AG20443 (cell line): ENCODE measurements around the gene PKIB.

Experiments
- DNase-seq: peaks from one replicate; pipeline ENCODE4 v3.0.0; 2012; ENCODE audit warnings: low spot score, mixed read lengths

The PKIB gene

DNA sequence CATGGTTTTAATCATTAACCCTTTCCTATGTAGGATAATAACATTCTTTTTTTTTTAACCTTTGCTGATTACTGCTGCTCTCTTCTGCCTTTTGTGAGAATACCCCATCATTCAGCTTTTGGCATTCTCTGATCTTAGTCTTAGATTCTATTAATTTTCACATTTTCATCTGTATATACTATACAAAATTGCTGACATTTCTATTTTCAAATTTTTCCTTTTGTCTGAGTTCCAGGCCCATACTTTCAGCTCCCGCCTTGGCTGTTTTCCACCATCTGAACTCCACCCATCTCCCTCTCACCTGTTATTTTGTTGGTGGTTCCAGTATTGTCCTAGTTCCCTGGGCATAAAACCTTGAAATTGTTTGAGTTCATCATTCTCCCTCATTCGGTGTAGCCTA, 59.2 kb downstream of the PKIB start:
- no peak for DNase-seq

DNA sequence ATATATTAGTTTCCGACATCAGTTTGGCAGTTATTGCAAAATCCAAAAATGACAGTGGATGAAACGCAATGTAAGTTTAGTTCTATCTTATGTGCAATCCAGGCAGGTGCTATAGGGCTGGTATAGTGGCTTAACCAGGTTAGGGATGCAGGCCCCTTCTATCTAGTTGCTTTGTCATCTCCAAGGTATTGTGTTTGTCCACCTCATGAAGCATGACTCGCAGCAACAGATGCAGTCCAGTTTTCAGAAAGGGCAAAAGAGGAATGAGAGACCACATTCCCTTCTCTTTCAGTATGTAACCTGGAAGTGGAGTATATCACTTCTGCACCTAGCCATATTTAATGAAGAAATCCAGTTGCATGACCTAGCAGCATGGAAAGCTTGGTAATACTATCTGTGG, 59.7 kb downstream of the PKIB start:
- DNase-seq = no peak

DNA sequence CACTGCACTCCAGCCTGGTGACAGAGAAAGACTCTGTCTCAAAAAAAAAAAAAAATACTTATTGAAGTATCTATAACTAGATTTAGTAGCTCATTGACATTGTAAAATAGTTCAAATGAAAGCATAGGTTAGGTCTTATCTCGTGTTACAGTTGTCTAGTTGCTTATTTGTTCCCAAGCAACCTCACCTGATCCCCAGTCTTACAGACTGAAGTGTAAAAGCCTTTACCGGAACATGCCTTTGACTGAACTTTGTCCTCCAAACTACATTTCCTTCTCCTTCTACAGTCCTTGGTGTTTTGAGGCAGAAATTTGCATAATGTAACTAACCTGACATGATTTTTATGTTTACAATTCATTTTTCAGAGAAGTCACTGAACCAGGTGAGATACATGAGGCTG, 61.0 kb downstream of the PKIB start:
- no peak for DNase-seq

DNA sequence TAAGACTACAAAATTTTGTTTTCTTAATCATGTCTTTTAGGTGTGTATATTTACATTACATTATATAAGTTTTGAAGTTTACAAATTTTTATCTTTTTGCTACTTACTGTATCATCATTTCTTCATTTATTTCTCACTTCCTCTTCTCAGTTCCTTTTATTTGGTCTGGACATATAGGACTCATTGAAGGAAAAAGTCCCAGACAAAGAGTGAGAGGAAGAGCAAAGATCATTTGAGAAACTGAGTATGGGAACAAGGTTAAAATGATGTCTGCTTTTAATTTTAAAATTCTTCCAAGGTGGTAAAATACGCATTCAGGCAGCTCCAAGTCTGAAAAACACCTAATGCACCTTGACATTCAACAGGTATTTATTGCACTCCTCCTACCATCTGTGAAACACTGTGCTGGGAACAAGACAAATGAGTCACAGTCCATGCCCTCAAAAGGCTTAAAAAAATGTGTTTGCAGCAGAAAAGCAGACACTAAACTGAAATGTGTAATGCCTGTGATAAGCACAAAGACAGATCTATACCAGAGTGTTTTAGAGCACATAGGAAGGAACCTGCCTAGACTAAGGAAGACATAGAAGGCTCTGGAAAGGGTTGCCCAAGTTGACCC, 63.2 kb downstream of the PKIB start:
- DNase-seq = no peak

DNA sequence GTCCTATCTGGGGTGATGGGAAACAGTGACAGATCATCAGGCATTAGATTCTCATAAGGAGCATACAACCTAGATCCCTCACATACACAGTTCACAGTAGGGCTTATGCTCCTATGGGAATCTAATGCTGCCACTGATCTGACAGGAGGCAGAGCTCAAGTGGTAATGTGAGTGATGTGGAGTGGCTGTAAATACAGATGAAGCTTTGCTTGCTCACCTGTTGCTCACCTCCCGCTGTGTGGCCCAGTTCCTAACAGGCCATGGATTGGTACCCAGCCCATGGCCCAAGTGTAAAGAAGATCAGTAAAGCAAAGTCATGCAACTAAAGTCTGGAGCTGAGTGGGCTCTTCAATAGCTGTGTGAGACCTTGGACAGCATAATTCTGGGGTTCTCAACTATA, 65.9 kb downstream of the PKIB start:
- DNase-seq = no peak

DNA sequence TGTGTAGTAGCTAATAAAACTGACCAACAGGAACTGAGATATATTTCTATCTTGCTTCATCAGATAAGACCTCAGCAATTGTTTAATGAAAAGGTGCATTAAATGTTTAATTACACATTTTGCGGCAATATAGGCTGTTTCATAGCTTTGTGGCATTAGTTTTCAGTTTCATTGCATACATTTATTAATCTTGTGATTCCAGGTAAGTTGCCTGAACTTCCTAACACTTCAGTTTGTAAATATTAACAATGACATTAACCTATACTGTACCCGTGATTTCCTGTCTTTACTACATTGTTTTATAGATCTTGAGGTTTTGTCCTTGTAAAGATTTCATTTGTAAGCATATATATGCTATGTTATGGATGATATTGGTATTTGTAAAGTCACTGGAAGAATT, 66.5 kb downstream of the PKIB start:
- DNase-seq = no peak

DNA sequence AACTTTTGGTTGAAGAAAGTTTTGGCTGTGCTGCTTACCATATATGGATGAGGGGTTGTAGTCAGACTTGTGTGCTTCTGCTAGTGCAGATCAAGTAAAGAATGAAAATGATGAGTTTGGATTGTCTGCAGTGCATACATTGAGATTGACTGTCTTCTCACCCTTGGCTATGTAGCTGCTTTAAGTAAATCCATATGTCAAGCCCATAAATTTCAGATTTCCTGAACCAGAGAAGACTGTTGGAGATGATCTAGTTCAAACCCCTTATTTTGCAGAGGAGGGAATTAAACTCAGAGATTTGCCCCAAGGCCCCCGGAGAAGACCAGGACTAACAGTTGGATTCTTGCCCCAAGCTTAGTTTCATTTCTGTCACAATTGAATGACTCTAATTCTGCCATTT, 67.2 kb downstream of the PKIB start:
- no peak for DNase-seq

DNA sequence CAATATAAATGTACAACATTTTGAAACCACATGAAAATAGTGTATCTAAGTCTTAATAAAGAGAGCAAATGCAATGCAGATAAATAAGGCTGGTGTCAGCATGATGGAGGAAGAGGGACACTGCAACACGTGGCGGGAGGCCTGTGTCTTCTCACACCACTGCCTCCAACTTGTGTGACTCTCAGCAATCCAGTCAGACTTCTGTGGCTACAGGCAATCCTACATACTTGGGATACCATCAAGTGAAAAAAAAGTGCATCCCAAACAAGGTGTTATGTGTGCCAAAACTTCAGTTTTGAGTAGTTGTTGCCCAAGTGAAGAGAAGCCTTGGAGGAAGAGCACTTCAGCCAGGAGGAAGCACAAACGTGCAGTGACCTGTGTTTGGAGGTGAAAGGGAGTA, 68.6 kb downstream of the PKIB start:
- DNase-seq = no peak

DNA sequence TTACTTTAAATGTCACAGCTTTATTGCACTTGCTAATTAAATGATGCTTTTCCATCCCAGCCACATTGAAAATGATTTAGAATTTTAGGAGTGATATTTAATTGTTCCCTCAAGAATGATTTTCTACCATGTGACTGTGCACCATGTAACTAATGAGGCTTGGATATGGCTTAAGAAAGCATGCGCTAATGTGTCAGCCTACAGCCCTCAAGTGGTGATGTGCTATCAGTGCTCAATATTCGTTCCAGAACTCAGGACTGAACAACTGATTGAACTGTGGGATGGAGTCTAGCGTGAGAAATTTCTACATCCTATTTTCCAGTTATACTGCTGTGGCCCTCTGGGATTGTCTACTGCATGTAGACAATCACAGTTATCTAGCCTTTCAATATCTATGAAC, 71.5 kb downstream of the PKIB start:
- no peak for DNase-seq

DNA sequence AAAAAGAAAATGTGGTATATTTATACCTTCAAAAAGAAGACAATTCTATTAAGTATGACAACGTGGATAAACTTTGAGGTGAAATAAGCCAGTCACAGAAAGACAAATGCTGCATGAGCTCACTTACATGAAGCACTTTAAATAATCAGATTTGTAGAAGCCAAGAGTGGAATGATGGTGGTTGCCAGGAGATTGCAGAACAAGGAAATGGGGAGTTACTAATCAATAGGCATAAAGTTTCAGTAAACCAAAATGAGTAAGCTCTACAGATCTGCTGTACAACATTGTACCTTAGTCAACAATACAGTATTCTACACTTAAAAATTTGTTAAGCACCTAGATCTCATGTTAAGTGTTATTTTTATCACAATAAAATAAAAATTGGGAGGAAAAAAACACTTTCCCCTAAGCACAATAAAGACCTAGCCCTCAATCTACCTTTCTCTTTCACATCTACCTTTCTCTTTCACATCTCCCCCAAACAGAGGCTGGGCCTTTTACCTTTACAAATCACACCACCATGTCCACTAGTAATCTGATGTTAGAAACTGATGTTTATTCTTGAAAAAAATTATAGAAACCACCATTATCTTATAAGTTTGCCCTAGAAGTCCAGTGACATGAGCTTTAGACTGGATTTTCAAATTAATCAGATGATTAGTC, 73.9 kb downstream of the PKIB start:
- DNase-seq = no peak

DNA sequence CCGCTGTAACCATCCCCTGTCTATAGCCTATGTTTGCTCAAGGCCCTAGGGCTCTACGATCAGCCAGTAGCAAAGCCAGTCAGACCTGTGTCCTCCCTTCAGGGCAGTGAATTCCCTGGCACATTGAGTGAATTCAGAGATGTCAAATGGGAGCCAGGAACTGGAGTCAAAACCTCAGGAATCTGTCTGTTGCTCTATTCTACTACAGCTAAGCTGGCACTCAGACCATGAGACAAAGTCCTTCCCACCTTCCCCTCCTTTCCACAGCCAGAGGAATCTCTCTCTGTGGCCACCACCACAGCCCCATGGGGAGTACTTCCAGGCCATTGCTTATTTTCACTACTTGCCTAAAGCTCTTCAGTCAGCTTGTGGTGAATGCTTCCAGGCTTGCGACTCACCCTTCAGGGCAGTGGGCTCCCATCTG, 82.0 kb downstream of the PKIB start:
- peak; percentile 20 for DNase-seq

DNA sequence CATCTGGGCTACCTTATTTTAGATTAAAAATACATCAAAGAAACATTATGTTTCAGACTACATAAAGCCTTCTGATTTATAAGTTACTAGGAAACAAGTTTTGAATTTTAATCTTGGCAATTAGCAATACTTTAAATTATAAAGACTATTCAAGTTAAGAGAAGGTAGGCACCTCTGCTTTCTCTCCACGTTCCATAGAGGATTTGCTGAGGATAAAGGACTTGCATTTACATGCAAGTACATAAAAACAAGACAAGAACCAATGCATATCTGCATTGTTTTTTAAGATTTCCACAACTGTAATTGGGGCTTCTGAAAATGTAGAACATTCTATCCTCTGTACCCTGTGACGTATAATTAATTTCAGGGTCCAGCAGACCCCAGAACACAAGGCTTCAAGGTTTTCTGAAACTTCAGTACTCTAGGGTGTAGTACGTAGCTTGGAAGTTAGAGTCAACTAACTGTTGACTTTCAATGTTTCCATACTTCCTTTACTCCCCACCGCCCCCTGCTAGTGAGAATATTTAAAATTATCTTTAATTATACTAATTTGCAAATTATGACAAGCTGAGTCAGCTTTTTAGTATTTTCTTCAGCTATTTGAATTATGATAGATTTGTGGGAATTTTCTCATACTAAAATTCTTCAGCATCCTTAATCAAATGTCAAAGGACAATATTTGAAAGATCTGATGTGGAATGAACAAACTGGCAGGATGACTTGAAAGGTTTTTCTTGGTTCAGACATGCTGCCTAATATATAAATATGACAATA, 82.8 kb downstream of the PKIB start:
- no peak for DNase-seq

DNA sequence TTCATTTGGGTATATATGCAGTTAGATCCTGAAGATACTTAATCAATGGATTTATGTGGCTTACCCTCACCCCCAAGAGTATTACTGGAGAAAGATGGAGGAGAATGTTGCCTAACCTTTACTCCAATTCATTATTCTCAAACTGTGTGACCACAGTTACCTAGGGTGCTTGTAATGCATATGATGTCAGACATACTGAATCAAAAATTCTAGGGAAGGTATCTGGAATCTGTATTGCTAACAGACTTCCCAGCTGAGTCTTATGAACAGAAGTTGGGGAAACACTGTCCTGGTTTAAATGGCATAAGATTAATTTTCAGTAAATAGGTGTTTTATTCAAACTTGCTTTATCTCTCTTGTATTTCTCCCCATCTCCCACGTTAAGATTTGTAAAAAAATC, 83.9 kb downstream of the PKIB start:
- DNase-seq = no peak

DNA sequence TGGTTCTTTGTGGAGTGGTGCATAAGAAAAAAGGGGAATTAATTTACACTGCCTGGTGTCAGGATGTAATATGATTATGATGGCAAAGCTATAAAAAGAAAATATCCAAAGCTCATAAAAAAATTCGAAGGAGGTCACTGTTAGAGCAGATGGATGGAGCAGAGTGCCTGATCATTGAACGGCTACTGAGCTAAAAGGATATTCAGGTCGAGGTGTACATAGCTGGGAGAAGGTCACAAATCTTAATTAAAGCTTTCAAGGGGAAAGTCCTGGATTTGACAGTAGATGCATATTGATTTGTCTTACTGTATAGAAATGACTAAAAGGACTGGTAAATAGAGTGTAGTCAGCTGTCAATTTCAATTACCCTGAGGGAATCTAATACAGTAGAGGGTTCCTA, 84.4 kb downstream of the PKIB start:
- no peak for DNase-seq

DNA sequence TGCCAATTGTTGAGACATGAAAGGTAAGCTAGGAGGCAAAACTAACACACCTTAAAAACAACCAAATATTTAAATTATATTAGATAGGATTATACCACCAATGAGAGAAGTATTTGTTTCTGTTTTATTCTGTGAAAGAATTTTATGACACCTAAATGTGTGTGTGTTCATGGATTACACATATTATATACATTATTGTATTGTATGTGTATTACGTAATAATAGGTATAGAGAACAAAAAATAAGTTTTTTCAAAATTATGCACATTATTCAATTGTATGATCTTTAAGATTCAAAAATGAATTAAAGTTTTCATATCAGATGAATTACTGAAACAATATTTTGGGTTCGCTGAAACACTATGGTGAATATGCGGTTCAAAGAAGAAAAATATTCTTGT, 85.0 kb downstream of the PKIB start:
- DNase-seq = no peak

DNA sequence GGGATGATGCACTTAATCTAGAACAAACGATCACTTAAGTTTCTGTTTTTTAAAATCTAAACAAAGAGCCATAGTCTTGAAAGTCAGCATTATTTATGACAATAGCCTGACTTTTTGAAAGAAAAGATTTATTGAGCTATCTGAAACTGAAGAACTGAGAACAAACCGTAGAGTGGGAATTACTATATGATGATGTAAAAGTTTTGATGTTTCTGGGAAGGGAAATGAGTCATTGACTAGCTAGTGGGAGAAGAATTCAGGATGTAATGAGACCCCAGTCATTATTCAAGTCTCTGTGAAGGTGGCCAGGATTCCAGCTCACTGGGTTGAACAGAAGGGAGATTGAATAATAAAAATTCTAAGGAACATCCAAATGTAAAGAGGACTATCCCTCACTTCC, 85.9 kb downstream of the PKIB start:
- no peak for DNase-seq

DNA sequence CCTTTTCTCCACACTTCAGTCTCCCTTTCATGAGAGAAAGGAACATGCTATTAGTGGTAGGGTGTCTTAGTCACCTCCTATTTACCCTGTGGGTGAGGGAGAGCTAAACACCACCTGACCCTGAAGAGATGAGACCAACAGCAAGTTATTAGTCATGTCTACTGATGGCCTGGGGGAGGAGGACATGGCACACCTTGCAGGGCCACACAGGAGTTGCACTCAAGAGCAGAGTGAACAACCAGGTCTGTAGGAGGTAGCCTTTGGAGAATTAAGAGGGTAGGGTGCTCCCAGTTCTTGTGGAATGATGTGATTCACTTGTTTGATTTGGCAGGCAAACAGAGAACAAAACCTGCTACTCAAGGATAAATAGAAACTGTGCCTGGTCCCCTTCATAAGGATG, 86.6 kb downstream of the PKIB start:
- no peak for DNase-seq

DNA sequence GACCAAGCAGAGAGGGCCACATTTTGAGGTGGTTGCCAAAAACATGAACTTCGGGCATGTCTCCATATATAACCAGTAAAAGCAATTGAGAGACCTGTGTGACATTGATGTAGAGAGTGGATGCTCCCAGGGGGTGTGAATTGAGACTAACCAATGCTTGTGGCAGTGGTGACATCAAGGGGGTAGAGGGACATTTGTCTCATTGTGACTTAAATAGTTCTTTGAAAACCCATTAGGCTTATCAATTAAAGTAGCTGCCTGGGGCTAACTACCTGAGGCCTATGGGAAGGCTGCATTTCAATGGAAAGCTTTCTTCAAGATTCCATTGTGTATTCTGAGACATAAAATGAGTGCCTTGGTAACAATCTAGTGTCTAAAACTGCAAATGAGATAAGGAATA, 87.3 kb downstream of the PKIB start:
- DNase-seq = no peak

DNA sequence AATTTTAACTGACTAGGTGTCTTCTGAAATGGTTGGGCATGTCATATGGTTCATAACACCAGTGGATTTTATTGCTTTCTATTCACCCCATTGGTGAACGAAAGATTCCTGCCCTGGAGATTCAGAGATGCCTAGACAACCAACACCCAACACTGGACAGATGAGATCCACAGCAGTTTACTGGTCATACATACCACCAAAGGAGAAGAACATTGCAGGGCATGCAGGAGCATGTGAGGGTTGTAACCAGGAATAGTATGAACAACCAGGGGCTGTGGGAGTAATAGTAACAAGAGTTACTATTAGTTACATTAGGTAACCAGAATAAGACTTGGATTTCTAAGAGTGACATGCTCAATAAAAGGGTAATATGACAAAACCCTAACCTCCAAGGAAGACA, 91.5 kb downstream of the PKIB start:
- no peak for DNase-seq

DNA sequence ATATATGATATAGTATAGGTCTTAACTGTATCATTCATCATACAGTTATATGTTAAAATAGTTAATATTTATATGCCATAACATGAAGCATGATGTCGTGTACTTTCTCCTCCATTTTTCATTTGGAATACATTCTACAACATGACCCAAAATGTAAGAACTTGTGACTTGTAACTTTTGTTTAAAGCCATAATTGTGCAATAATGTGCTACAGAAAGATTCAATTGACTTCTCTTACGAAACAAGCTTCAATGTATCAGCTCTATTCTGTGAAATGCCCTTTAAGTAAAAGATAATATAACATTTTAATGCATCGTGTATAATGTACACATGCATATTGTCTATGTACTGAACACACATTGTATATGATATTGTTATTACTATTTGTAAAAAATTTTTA, 92.6 kb downstream of the PKIB start:
- no peak for DNase-seq

DNA sequence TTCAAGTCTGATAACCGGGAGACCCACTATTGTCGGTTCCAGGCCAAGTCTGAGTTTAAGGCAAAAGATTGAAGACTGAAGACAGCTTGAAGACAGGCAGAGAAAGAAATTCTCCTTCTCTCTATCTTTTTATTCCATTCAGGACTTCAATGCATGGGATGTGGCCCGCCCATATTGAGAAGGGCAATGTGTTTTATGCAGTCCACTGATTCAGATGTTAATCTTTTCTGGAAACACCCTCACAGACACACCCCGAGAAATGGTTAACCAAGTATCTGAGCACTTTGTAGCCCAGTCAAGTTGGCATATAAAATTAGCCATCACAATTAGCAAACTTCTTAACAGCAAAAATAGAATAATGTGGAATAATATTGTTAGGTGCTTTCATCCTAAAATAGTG, 93.9 kb downstream of the PKIB start:
- DNase-seq = no peak

DNA sequence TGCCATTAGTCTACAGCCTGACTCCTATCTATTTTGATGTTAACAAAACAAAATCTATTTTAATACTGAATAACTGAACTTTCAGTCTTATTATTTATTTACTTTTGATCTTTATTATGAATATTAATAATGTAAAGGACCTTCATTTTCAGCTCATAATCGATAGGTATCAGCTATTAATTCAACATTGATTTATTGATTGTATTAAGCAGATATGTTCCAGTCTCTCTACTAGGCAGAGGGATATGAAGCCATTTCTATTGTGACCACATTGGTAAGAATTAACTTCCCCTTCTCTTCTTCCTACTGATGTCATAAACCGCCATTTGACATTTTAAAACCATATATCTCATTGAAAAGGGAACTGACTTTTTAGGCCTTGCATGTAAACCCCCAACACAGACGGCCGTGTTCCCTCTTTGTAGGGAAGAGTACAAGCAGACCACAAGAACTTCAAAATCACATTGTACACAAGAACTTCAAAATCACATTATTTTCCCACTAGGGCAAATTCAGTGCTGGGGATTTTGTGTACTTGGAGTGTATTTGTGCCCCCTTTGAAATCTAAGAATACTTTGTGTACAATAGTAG, 99.8 kb downstream of the PKIB start:
- no peak for DNase-seq
